Measurements from ENCODE around the gene EZR.
A peak's percentile ranks its signal among the peaks of the same experiment; 100 is the strongest.

GRCh38 chr6:158819213-158819976 is at the start of gene EZR:
- TF ChIP-seq CTCF (IDR thresholded peaks at IDR 0.05 in 2 of 3, conservative IDR thresholded peaks at IDR 0.05 in 1 of 3; ENCODE audit: borderline replicate concordance in 1 of 3, insufficient read depth in 1 of 3, low read depth in 2 of 3, low read length in 2 of 3) (0 out of 6 replicates have a peak, but pooled peaks of 1 of the 3 experiments have one; percentile 2), POLR2AphosphoS5 (IDR thresholded peaks at IDR 0.05; ENCODE audit: low read depth, low read length) (peak; percentile 99), POLR2A (IDR thresholded peaks at IDR 0.05; ENCODE audit: borderline replicate concordance, extremely low read depth, insufficient read depth, insufficient read length) (peak; percentile 80), MAX (IDR thresholded peaks at IDR 0.05) (no peak), CEBPB (IDR thresholded peaks at IDR 0.05; ENCODE audit: low read depth) (no peak), CBX3 (IDR thresholded peaks at IDR 0.05; ENCODE audit: low read depth) (no peak), ATF3 (IDR thresholded peaks at IDR 0.05) (no peak), EZH2phosphoT487 (IDR thresholded peaks at IDR 0.05; ENCODE audit: borderline replicate concordance) (no peak), YY1 (IDR thresholded peaks at IDR 0.05; ENCODE audit: extremely low read depth, insufficient replicate concordance, low read depth, low read length) (peak; percentile 95), JUND (IDR thresholded peaks at IDR 0.05) (no peak), EGR1 (IDR thresholded peaks at IDR 0.05; ENCODE audit: low read depth) (no peak), EZH2 (IDR thresholded peaks at IDR 0.05) (no peak), RAD21 (IDR thresholded peaks at IDR 0.05; ENCODE audit: low read depth) (no peak), REST (IDR thresholded peaks at IDR 0.05; ENCODE audit: low read depth) (no peak)

All from HCT116 (cell line).